IPS-NIHi11 (cell line): ENCODE results near the gene CAPN13.
A peak's percentile ranks its signal among the peaks of the same experiment; 100 is the strongest.

Source experiments
- DNase-seq: peaks from one replicate; pipeline ENCODE4 v3.0.0; 2012; ENCODE audit warnings: mixed read lengths, low spot score

CAPN13 gene

GRCh38 chr2:30730736-30731647 lies 76.3 kb downstream of the CAPN13 start:
- no peak for DNase-seq

DNA sequence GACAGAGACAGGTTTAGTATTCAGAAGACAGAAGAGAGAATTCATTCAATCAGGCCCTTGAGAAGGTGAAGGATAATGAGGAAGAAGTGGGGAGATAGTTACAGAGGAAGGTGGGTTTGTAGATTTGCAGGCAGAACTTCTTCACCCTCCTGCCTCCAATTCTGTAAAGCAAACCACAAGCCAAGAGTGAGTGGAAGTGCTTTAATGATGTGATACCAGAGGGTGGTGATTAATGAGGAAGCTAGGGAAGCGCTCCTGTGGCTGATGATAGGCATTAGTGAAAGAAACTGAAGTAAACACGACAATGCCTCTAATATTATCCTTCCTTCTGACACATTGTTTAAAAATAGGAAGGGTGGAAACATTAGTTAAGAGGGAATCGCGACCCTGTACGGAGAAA lies 78.2 kb downstream of the CAPN13 start:
- DNase-seq, result no peak

DNA sequence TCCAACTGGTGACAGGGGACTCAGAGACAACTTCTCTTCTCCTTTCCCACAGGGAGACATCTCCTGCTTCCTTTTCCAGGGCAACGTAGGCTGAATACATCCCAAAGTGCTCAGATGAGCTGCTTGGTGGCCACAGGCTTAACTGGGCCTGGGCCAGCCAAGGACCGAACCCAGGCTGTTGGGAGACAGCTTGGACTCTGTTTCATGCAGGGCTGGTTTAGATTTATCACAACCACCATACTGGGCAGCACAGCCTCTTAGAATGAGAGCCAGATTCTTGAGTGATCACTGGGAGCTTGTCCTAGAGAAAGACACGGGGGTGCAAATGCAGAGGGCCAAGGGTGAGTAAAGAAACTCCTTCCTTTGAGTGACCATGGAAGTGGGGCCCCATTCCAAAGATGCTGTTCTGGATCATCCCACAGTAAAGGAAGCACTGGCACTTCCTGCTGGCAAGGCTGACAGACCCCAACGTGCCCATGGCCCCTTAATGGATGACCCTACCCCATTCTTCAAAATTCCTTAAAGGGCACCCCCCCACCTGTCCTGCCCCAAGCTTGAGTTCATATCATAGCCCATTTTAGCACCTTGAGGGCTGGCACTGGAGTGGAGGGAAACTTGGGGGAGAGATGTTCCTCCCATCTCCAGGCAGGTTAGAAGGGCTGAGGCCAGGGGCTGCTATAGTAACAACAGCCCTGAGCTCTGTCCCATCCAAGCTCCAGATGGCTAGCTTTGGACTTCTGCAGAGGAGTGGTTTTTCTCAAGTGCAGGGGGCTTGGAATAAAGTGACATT lies 84.1 kb downstream of the CAPN13 start:
- no peak for DNase-seq

DNA sequence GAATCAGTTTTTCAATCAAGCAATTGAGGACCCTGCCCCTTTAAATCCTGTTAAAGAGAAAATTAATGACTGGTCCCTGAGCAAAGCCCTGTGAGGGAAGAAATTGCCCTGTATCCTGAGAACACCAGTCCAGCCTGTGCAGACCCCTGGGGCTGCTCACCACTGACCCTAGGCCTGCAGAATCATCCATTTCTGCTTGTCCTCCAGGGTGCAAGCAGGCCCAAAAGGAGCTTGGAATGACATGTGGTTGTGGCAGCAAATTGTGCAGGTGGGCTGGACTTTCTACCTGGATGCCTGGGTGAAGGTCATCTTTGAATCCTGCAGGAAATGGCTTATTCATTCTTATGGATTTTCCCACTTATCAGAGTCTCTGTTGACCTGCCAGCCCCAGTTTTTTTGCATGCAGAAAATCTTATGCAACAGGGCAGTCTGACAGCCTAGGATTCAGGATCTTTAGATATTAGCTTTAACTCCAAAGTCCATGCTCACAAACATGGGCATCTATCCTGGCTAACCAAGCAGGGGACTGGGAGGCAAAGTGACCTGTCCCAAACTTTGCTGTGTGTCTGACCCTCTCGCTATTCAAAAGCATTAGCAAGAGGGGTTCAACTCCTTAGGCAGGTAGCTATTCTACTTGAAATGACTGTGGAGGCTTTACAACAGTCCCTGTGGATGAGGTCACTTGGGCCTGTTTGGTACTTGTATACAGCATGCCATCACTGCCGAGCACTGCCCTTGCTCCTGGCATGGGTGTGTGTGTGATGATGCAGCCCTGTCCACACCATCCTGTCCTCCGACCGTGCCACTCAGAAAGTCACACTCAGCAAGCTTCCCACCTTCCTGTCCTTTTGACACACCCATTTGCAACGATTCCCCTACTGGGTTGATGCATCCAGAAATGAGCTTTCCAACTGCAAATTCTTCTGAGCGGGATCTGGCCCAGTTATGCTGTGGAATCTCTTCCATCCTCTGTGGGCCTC lies 85.3 kb downstream of the CAPN13 start:
- no peak for DNase-seq

- DNase-seq, result no peak
Measured at GRCh38 chr2:30721241-30721640, 86.0 kb downstream of the CAPN13 start.

DNA sequence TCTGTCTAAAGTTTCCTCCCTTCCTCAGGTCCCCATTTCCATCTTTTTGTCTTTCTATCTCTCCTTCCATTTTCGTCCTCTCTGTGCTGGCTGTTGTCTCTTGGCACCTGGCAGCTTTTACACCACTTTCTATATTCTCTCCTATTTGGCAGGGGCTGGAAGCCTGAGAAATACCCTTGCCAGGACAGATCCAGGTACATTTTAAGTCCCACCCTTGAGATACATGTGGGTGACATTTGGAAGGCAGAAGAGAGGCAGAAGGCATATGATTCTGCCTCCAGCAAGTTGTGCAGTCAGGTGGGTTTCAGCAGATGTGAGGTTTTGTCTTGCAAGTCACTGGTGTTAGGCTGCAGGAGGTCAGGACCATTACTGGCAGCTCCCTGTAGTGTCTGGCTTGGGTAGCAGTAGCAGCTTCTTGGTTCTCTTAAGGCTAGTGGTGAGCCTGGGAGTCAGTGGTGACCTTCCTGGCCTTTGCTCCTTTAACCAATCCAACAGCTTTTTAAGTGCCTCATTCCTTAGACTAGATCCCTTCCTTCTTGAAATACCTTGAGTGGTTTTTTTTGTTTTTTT lies 90.1 kb downstream of the CAPN13 start:
- DNase-seq, result no peak

DNA sequence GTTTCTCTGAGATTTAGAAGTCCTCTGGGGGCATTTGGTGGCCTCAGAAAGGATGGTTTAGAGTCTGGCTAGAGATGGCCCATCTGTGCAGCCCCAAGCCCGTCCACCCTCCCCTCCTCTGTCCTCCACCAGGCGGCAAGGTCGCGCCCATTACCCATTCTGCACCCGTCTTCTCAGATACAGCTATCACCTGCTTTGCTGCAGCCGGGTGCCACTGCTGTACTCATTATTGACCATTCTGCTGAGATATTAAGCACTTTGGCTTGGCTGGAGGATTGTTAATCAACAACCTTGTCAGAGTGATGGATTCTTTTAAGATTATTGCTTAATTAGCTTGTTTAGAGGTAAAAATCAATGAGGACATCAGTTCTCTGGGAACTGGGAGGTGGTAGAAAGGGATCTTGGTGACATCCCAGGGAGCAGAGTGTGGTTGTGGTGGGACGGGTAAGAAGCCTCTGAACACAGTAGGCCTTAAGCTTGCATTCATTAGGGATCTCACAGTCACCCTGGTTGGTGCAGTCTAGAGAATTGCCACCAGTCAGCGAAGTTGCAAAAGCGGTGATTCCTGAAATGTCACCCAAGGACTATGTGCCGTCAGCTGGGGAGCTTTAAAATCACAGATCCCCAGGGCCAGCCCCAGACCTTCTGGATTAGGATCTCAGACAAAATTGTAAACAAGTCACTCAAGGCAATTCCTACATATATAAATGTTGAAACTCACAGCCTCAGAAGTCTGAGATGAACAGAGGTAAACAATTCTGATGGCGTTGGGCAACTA lies 90.9 kb downstream of the CAPN13 start:
- no peak for DNase-seq

GRCh38 chr2:30714811-30715709 lies 92.2 kb downstream of the CAPN13 start:
- no peak for DNase-seq

- DNase-seq, result no peak
Measured at GRCh38 chr2:30713698-30714097, 93.5 kb downstream of the CAPN13 start.

DNA sequence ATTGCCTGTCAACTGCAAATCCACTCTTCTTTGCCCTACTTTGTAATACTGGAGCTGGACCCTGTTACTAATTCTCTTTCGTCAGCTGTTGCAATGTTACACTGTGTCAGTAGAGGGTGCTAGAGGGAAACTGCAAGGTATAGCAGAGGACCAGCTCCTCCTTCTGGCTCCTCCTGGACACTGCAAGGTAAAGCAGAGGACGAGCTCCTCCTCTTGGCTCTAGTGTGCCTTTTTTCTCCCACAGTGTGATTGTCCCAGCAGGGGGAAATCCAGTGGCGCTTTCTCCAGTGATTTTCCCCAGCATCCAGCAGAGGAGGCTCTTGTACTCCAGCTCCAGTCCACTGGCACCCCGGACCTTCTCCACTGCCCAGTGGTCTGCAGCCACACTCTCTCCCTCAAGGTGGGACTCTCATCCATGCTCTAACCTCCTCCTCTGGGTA lies 95.6 kb downstream of the CAPN13 start:
- peak; percentile 81 for DNase-seq

GRCh38 chr2:30710461-30710860 lies 96.8 kb downstream of the CAPN13 start:
- no peak for DNase-seq

DNA sequence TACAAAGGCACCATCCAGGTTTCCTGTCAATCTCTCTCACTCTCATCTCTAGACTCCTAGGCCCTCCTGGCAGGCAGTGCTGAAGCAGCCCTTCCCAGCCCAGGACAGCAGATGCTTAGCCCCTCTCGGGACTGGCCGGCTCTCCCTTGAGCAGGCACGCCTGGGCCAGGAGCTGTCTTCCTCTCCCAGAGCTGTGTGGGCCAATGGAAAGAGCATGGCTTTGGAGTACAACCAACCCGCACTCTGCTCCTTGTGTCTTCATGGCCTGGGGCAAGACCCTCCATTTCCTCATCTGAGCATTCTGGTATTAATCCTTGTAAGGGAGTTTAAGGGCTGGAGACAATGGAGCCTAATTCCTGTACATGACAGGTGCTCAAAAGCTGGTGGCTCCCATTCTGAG lies 97.2 kb downstream of the CAPN13 start:
- DNase-seq, result no peak

DNA sequence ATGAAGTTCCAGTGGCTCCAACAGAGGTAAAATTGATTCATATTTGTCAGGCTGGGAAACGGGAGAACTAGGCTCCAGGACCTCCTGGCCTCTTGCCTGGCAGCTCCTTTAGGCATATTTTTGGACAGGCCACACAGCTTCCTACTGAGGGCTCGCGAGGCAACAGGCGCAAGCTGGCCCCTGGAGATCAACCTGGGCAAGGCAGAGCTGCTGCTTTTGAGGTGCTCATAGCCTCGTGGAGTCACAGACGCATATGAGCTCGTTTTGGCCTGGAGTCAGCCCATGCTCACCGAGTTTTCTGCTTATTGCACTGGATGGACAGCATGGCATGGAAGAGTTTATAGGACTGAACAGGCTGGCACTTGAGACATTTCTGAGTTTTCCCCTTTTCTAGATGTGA lies 97.7 kb downstream of the CAPN13 start:
- no peak for DNase-seq

GRCh38 chr2:30708491-30709290 lies 98.6 kb downstream of the CAPN13 start:
- peak; percentile 36 for DNase-seq

DNA sequence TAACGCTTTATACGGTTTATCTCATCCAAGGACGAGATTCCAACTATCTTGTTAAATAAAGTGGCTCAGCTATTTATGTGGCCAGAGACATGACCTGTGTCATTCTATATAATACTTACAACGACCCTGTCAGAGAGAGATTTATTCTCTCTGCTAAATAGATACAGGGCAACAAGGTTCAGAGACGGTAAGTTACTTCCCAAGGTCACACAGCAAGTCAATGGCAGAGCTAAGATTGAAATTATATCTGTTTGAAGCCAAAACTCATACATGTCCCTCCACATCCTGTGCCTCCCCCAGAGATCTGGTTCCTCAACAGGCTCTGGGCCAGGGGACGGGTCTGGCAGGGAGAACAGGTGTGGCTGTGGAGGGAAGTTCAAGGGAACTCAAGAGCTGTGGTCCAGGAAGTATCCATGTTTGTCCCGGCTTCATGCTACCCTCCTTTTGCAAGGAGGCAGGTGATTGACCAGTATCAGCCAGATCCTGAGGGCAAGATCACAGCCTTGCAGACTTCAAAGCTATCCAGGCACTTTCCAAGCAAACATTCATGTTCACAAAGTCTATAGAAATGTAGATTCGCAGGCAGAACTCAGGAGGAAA lies 99.8 kb downstream of the CAPN13 start:
- DNase-seq, result no peak

GRCh38 chr2:30706534-30707303 lies 100.5 kb downstream of the CAPN13 start:
- peak; percentile 67 for DNase-seq

GRCh38 chr2:30705711-30706533 lies 101.3 kb downstream of the CAPN13 start:
- no peak for DNase-seq
